Effector memory CD8-positive, alpha-beta T cell (primary cell): Measurements from ENCODE around the gene GAPDHS.

Source experiments
- ATAC-seq: fragments of 150-1000 bp; cut with Tn5 transposase; replicated peaks from 2 replicates; pipeline ENCODE4 v1.10.0; 2021; ENCODE audit warnings: mild to moderate bottlenecking, moderate library complexity
- DNase-seq, 3 experiments: peaks; one replicate each; pipeline ENCODE4 v3.0.0; 2021
- H3K27ac Mint-ChIP-seq, 2 donors: one replicate each; pipeline ENCODE4 v1.8.0; 2022; ENCODE audit warnings: mild to moderate bottlenecking in 2 of 2, mixed read lengths in 2 of 2, moderate library complexity in 2 of 2
- H3K27me3 Mint-ChIP-seq, 2 donors: one replicate each; pipeline ENCODE4 v1.8.0; 2022; ENCODE audit warnings: mixed read lengths in 2 of 2
- H3K36me3 Mint-ChIP-seq: one replicate; pipeline ENCODE4 v1.8.0; 2022; ENCODE audit warnings: mild to moderate bottlenecking, moderate library complexity, mixed read lengths; ENCODE audit not compliant: insufficient read depth
- H3K4me1 Mint-ChIP-seq, 2 donors: one replicate each; pipeline ENCODE4 v1.8.0; 2022; ENCODE audit warnings: low read depth in 2 of 2, mixed read lengths in 2 of 2
- H3K4me3 Mint-ChIP-seq, 2 donors: one replicate each; pipeline ENCODE4 v1.8.0; 2022; ENCODE audit warnings: mild to moderate bottlenecking in 2 of 2, mixed read lengths in 2 of 2, moderate library complexity in 2 of 2
- H3K9me3 Mint-ChIP-seq, 2 donors: one replicate each; pipeline ENCODE4 v1.8.0; 2022; ENCODE audit warnings: mixed read lengths in 2 of 2

Gene GAPDHS

DNA sequence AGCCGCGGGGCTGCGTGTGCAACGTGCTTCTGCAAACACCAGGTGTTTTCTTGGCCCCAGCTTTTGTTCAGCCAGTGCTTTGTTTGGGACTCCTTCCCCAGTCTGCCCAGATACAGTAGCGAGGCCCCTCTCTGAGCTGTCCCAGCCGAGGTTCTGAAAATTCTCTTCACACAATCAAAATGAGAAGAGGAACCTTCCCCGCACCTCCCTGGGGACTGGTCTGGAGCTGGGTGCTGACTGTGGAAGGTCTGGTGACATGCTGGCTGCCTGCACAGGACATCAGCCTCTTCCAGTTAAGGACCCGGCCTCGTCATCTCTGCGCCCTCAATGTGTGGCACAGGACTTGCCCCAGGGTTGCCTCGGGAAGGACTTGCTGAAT, 26.0 kb downstream of the GAPDHS start:
- peaks cover 44 to 69% of the 10 kb centered on the region in 2 donors for H3K27me3 Mint-ChIP-seq

DNA sequence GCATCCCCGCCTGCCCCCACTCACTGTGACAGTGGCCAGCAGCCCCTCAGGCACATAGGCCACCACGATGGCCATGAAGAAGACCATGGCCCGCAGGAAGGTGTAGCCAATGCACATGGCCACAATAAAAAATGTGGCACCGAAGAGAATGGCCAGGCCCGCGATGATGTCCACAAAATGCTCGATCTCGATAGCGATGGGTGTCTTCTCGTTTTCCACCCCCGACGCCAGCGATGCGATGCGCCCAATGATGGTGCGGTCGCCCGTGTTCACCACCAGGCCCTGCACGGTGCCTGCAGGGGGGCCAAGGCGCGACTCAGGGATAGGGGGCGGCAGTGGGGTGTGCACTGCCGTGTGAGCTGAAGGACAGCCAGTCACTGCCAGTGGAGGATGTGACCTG, 26.5 kb downstream of the GAPDHS start:
- peaks cover 44 to 74% of the 10 kb centered on the region in 2 donors for H3K27me3 Mint-ChIP-seq

More for the DNA sequence above, 26.0 kb downstream of the GAPDHS start:
- no peak for ATAC-seq
- DNase-seq, result no peak
- Mint-ChIP-seq H3K4me3 (peak overlapping the region in 1 of 2 donors; percentile 41), H3K9me3 (no peaks in the 10 kb centered on the region), H3K36me3 (no peaks in the 10 kb centered on the region), H3K4me1 (peaks cover 4% of the 10 kb centered on the region in 2 donors), H3K27ac (no peak overlapping the region)

GRCh38 chr19:35560271-35560670, 27.0 kb downstream of the GAPDHS start:
- Mint-ChIP-seq H3K27ac (no peak overlapping the region), H3K27me3 (peaks cover 44 to 79% of the 10 kb centered on the region in 2 donors), H3K4me3 (no peak overlapping the region), H3K4me1 (peaks cover 4% of the 10 kb centered on the region in 2 donors), H3K9me3 (no peaks in the 10 kb centered on the region), H3K36me3 (no peaks in the 10 kb centered on the region)
- DNase-seq (no peak), ATAC-seq (no peak)

More for the DNA sequence above, 26.5 kb downstream of the GAPDHS start:
- H3K4me3 Mint-ChIP-seq, result no peak overlapping the region
- DNase-seq, result no peak
- H3K4me1 Mint-ChIP-seq, result peaks cover 4% of the 10 kb centered on the region in 2 donors
- no peaks in the 10 kb centered on the region for H3K36me3 Mint-ChIP-seq
- H3K9me3 Mint-ChIP-seq, result no peaks in the 10 kb centered on the region
- ATAC-seq, result no peak
- H3K27ac Mint-ChIP-seq, result no peak overlapping the region

DNA sequence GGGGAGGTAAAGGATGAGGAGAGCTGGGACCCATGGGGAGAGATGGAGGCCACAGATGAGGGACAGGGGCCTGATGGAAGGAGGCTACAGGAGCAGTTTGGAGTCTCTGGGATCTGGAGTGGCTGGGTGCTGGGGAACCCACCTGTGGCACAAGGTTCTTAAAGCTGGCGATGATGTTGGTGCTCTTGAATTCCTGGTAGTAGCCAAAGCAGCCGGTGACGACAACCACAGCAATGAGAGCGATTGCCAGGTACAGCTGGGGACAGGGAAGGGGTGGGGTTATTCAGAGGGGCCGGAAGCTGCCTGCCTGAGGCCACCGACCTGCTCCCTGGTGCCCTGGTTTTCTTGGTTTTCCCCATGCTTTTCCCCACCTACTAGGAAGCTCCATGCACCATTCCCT, 27.4 kb downstream of the GAPDHS start:
- no peaks in the 10 kb centered on the region for H3K9me3 Mint-ChIP-seq
- DNase-seq (no peak), ATAC-seq (no peak)
- peaks cover 44 to 83% of the 10 kb centered on the region in 2 donors for H3K27me3 Mint-ChIP-seq
- H3K27ac Mint-ChIP-seq, result no peak overlapping the region
- H3K36me3 Mint-ChIP-seq, result no peaks in the 10 kb centered on the region
- peaks cover 4% of the 10 kb centered on the region in 2 donors for H3K4me1 Mint-ChIP-seq
- no peak overlapping the region for H3K4me3 Mint-ChIP-seq

GRCh38 chr19:35561436-35561835, 28.2 kb downstream of the GAPDHS start:
- Mint-ChIP-seq H3K9me3 (no peaks in the 10 kb centered on the region), H3K27ac (no peak overlapping the region), H3K4me3 (no peak overlapping the region), H3K36me3 (no peaks in the 10 kb centered on the region), H3K4me1 (peaks cover 4% of the 10 kb centered on the region in 2 donors), H3K27me3 (peaks cover 44 to 84% of the 10 kb centered on the region in 2 donors)
- DNase-seq (no peak), ATAC-seq (no peak)

DNA sequence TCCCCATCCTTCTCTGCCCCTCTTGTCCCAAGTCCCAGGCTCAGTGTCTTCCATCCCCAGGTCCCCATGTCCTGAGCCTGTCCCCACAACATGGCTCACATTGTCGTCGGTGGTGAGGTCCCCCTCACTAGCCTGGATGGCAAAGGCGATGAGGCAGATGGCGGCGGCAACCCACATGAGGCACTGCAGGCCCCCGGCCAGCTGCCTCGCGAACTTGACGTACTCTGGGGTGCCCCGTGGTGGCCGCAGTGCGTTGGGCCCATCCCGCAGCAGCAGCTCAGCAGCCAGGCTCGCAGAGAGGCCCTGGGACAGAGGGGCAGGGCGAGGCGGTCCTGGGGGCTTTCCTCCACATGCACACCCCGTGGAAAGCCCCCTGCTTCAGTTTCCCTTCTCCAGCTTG, 29.1 kb downstream of the GAPDHS start:
- H3K9me3 Mint-ChIP-seq, result no peaks in the 10 kb centered on the region
- H3K27ac Mint-ChIP-seq, result no peak overlapping the region
- no peak for DNase-seq
- no peak overlapping the region for H3K4me3 Mint-ChIP-seq
- H3K36me3 Mint-ChIP-seq, result no peaks in the 10 kb centered on the region
- H3K27me3 Mint-ChIP-seq, result peaks cover 44 to 87% of the 10 kb centered on the region in 2 donors
- H3K4me1 Mint-ChIP-seq, result peaks cover 2 to 4% of the 10 kb centered on the region in 2 donors
- ATAC-seq, result no peak

DNA sequence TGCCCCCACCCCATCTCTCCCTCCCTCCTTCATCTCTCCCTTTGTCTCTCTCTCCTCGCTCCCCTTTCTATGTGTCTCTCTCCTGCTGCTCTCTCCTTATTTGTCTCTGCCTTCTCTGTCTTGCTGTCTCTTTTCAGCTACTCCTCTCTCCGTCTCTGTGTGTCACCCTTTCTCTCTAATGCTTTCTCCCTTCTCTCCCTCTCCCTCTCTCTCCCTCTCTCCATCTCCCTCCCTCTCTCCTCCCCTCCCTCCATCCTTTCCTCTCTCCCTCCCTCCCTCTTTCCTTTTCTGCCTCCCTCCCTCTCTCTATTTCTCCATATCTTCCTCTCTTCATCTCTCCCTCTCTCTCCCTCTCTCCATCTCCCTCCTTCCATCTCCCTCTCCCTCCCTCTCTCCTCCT, 29.5 kb downstream of the GAPDHS start:
- Mint-ChIP-seq H3K36me3 (no peaks in the 10 kb centered on the region), H3K4me3 (no peak overlapping the region), H3K27ac (no peak overlapping the region), H3K27me3 (peaks cover 44 to 87% of the 10 kb centered on the region in 2 donors), H3K4me1 (peaks cover 1 to 4% of the 10 kb centered on the region in 2 donors), H3K9me3 (no peaks in the 10 kb centered on the region)
- DNase-seq, result no peak
- ATAC-seq, result no peak

DNA sequence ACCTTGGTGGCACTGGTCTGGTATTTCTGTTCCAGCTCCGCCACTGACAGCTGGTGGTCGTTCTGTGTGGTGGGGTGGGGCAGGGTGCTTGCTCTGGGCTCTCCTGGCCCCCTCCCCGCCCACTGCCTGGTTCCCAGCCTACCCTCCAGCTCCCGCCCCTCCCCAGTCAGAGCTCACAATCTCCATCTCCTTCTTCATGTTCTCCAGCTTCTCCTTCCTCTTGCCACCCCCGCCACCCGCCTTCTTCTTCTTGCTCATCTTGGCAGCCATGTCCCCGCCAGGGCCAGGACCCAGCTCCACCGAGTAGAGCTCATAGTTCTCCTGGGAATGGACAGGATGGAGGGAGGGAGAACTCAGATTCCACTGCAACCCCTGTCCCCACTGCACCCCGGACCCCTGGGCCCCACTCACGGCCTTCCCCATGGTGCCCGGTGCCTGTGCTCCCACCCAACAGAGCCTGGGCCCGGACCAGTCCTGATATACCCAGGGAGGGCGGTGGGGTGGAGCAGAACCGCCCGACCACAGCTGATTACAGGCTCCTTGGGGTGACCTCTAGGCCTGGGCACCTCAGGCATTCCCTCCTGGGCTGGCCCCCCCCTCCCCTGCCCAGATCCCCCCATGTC, 30.1 kb downstream of the GAPDHS start, which contains the start of gene ATP4A:
TSS of gene ATP4A (minus strand) at position 452 of the 623 bp plus-strand sequence. CDS start at position 423, 29 bp downstream.
- DNase-seq (no peak), ATAC-seq (no peak)
- Mint-ChIP-seq H3K27ac (no peak within 1 kb of the TSS), H3K36me3 (no peaks in the 10 kb centered on the region), H3K27me3 (peaks cover 44 to 88% of the 10 kb centered on the region in 2 donors), H3K4me1 (peaks cover 0 to 4% of the 10 kb centered on the region in 2 donors), H3K4me3 (no peak within 1 kb of the TSS), H3K9me3 (no peaks in the 10 kb centered on the region)

DNA sequence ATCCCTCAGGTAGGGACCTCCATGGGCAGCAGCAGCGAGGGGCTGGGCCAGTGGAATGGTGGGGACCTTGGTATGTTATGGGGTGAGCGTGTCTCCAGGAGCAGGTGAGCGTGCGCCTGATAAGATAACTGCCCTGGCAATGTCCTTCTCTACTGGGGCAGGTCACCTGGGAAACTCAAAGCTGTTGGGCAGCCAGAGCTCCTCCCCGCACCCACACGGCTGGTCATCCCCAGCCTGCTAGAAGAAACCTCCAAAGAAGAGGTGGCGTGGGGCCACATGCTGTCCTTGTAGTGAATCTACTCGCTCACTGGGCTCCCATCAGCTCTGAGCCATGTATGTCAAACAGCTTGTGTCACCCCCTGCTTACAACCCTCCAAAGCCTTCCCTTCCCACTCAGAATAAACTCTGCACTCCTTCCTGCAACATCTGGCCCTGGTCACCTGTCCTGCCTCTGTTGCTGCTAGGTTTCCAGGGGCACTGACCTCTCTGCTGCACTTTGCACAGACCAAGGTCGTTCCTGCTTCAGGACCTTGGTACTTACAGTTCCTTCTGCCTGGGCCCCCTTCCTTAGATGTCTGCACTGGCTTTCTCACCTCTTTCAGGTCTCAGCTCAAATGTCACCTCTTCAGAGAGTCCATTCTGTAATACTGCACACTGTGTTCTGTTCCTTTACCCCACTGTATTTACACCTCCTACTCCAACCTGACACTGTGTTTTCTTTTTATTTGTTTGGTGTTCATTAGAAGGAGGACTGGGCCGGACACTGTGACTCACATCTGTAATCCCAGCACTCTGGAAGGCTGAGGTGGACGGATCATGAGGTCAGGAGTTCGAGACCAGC, 32.0 kb downstream of the GAPDHS start:
- H3K27me3 Mint-ChIP-seq, result peaks cover 44 to 87% of the 10 kb centered on the region in 2 donors
- no peaks in the 10 kb centered on the region for H3K9me3 Mint-ChIP-seq
- H3K36me3 Mint-ChIP-seq, result no peaks in the 10 kb centered on the region
- ATAC-seq, result no peak
- no peak for DNase-seq
- no peak overlapping the region for H3K4me3 Mint-ChIP-seq
- no peak overlapping the region for H3K27ac Mint-ChIP-seq
- H3K4me1 Mint-ChIP-seq, result no peaks in the 10 kb centered on the region

- no peaks in the 10 kb centered on the region for H3K36me3 Mint-ChIP-seq
- no peak overlapping the region for H3K27ac Mint-ChIP-seq
- no peaks in the 10 kb centered on the region for H3K4me1 Mint-ChIP-seq
- no peaks in the 10 kb centered on the region for H3K9me3 Mint-ChIP-seq
- DNase-seq, result no peak
- no peak for ATAC-seq
- no peak overlapping the region for H3K4me3 Mint-ChIP-seq
- H3K27me3 Mint-ChIP-seq, result peaks cover 41 to 87% of the 10 kb centered on the region in 2 donors
These were observed 33.5 kb downstream of the GAPDHS start for GRCh38 chr19:35566738-35567137.

DNA sequence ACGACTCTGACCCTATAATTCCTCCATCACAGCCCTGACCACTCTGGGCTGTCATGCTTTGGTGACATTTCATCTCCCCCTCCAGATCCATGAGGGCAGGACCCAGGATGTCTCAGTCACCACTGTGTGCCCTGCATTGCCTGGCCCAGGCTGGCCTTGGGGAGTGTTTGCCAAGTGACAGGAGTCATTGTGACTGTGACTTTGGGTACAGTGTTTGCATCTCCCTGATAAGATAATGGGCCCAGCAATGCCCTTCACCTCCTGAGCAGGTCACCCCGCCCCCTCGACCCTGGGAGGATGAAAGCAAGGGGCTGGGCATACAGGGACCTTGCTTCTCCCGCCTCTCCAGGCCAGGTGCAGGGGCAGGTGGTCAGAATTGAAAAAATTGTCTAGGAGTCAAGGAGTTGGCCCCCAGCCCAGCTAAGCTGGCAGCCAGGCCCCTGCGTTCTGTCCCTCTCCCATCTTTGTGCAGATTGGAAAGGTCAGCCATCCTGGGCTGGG, 36.1 kb downstream of the GAPDHS start:
- Mint-ChIP-seq H3K36me3 (no peaks in the 10 kb centered on the region), H3K4me1 (no peaks in the 10 kb centered on the region), H3K4me3 (no peak overlapping the region), H3K9me3 (no peaks in the 10 kb centered on the region), H3K27ac (no peak overlapping the region), H3K27me3 (peaks cover 23 to 71% of the 10 kb centered on the region in 2 donors)
- no peak for DNase-seq
- ATAC-seq, result no peak

DNA sequence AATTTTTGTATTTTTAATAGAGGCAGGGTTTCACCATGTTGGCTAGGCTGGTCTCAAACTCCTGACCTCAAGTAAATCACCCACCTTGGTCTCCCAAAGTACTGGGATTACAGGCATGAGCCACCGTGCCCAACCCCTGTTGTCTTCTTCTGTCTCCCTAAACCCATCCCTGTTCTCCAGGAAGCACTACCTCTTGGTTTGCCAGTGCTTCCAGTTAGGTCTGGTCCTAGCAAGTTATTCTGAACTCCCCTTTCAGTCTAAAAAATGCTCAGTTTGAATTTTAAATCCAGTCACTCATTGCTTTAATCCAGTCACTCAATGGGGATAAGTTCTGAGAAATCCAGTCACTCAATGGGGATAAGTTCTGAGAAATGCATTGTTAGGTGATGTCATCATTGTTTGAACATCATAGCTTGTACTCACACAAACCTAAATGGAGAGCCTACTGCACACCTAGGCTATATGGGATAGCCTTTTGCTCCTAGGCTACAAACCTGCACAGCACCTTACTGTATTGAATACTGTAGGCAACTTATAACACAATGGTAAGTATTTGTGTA, 38.2 kb downstream of the GAPDHS start:
- H3K27ac Mint-ChIP-seq, result no peak overlapping the region
- ATAC-seq, result no peak
- H3K36me3 Mint-ChIP-seq, result no peaks in the 10 kb centered on the region
- no peak overlapping the region for H3K4me3 Mint-ChIP-seq
- H3K4me1 Mint-ChIP-seq, result no peaks in the 10 kb centered on the region
- peaks cover 4 to 10% of the 10 kb centered on the region in 2 donors for H3K9me3 Mint-ChIP-seq
- DNase-seq, result no peak
- H3K27me3 Mint-ChIP-seq, result peaks cover 25 to 66% of the 10 kb centered on the region in 2 donors

DNA sequence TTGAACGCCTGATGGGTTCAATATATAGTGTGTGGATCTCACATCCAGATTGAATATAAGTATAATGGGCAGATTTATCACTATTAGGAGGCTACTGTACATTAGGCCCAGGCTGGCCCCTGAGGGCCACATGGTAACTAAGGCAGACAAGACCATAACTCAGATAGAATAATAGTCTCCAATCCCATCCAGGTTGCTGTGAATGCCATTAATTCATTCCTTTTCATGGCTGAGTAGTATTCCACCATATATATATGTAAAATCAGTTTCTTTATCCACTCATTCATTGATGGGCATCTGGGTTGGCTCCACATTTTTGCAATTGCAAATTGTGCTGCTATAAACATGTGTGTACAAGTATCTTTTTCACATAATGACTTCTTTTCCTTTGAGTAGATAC, 44.7 kb downstream of the GAPDHS start:
- peaks cover 3% of the 10 kb centered on the region for H3K36me3 Mint-ChIP-seq
- H3K4me3 Mint-ChIP-seq, result no peak overlapping the region
- peaks cover 12 to 17% of the 10 kb centered on the region in 2 donors for H3K9me3 Mint-ChIP-seq
- ATAC-seq (no peak), DNase-seq (no peak)
- no peaks in the 10 kb centered on the region for H3K4me1 Mint-ChIP-seq
- H3K27me3 Mint-ChIP-seq, result peaks cover 15 to 49% of the 10 kb centered on the region in 2 donors
- no peak overlapping the region for H3K27ac Mint-ChIP-seq
